Mucosa of rectum (tissue), 2 donors: ENCODE results near the gene USB1.
"Not testable (repeated sequence)": the region's sequence is repeated elsewhere in the genome, so short reads cannot be mapped to it uniquely, and the experiment has no call there.

ENCODE experiments used
- H3K27ac ChIP-seq, 2 donors: one replicate each; pipeline ENCODE4 v1.7.0; 2013; ENCODE audit warnings: inconsistent platforms in 2 of 2, low read depth in 2 of 2, low read length in 2 of 2
- H3K27me3 ChIP-seq, 2 donors: one replicate each; pipeline ENCODE4 v1.7.0; 2013; ENCODE audit warnings: low read length in 2 of 2; ENCODE audit not compliant: control insufficient read depth in 2 of 2, insufficient read depth in 2 of 2
- H3K36me3 ChIP-seq, 2 donors: one replicate each; pipeline ENCODE4 v1.7.0; 2013; ENCODE audit warnings: low read length in 2 of 2; ENCODE audit not compliant: control insufficient read depth in 2 of 2, insufficient read depth in 2 of 2
- H3K4me1 ChIP-seq, 2 donors: one replicate each; pipeline ENCODE4 v1.7.0; 2013; ENCODE audit warnings: low read length in 2 of 2, mild to moderate bottlenecking in 1 of 2; ENCODE audit not compliant: control insufficient read depth in 2 of 2, insufficient read depth in 2 of 2
- H3K4me3 ChIP-seq, 2 donors: one replicate each; pipeline ENCODE4 v1.7.0; 2013; ENCODE audit warnings: low read length in 2 of 2
- H3K9ac ChIP-seq, 2 donors: one replicate each; pipeline ENCODE4 v1.7.0; 2013; ENCODE audit warnings: low read length in 2 of 2, low read depth in 1 of 2, mild to moderate bottlenecking in 1 of 2
- H3K9me3 ChIP-seq, 2 donors: one replicate each; pipeline ENCODE4 v1.7.0; 2013; ENCODE audit warnings: low read length in 2 of 2; ENCODE audit not compliant: control insufficient read depth in 2 of 2
- donor health status: healthy.
- donor health status: Normal muscosa, but diverticular disease.

Gene USB1

GRCh38 chr16:57999366-57999970 lies 1.7 kb upstream of the USB1 start:
- H3K4me1 ChIP-seq = peaks cover 10 to 16% of the 10 kb centered on the region in 2 donors

GRCh38 chr16:57999971-58000705 lies 1.1 kb upstream of the USB1 start, which contains the start of gene ZNF319:
Gene ZNF319 (minus strand): TSS chr16:58000672. CDS start chr16:57998265, 2,407 bp downstream.
- H3K4me3 ChIP-seq = peak within 1 kb of the TSS; percentile 80 to 89
- no peaks in the 10 kb centered on the region for H3K9me3 ChIP-seq
- H3K4me1 ChIP-seq = peaks cover 10 to 16% of the 10 kb centered on the region in 2 donors
- H3K9ac ChIP-seq = peak within 1 kb of the TSS; percentile 81 to 83
- peaks cover 15 to 23% of the 10 kb centered on the region in 2 donors for H3K36me3 ChIP-seq
- peak within 1 kb of the TSS; percentile 67 to 92 for H3K27ac ChIP-seq
- H3K27me3 ChIP-seq = no peaks in the 10 kb centered on the region

More at GRCh38 chr16:57999366-57999970, 1.7 kb upstream of the USB1 start:
- Histone ChIP-seq H3K9me3 (no peaks in the 10 kb centered on the region), H3K27me3 (no peaks in the 10 kb centered on the region), H3K9ac (peak overlapping the region; percentile 68 to 69), H3K27ac (peak overlapping the region; percentile 23 to 72), H3K36me3 (peaks cover 12 to 23% of the 10 kb centered on the region in 2 donors), H3K4me3 (peak overlapping the region; percentile 59 to 75)

- H3K27ac ChIP-seq = no peak overlapping the region
- H3K4me3 ChIP-seq = peak overlapping the region; percentile 80 to 89
- peak overlapping the region in 1 of 2 donors; percentile 83 for H3K9ac ChIP-seq
- H3K9me3 ChIP-seq = no peaks in the 10 kb centered on the region
- peaks cover 10 to 16% of the 10 kb centered on the region in 2 donors for H3K4me1 ChIP-seq
- H3K27me3 ChIP-seq = no peaks in the 10 kb centered on the region
- H3K36me3 ChIP-seq = peaks cover 12 to 14% of the 10 kb centered on the region in 2 donors
Measured at GRCh38 chr16:58001781-58002415, 691 bp downstream of the USB1 start.

GRCh38 chr16:58002416-58002800 lies 1.2 kb downstream of the USB1 start:
- H3K9me3 ChIP-seq = no peaks in the 10 kb centered on the region

GRCh38 chr16:58002936-58003335 lies 1.7 kb downstream of the USB1 start:
- H3K36me3 ChIP-seq = peaks cover 1 to 4% of the 10 kb centered on the region in 2 donors
- H3K9ac ChIP-seq = no peak overlapping the region
- no peaks in the 10 kb centered on the region for H3K9me3 ChIP-seq

More at GRCh38 chr16:58002416-58002800, 1.2 kb downstream of the USB1 start:
- no peaks in the 10 kb centered on the region for H3K27me3 ChIP-seq
- no peak overlapping the region for H3K9ac ChIP-seq
- H3K4me1 ChIP-seq = peaks cover 10 to 16% of the 10 kb centered on the region in 2 donors
- peaks cover 7 to 9% of the 10 kb centered on the region in 2 donors for H3K36me3 ChIP-seq
- H3K4me3 ChIP-seq = no peak overlapping the region
- H3K27ac ChIP-seq = no peak overlapping the region

GRCh38 chr16:58004736-58005135 lies 3.5 kb downstream of the USB1 start:
- not testable (repeated sequence) for H3K27ac ChIP-seq, H3K36me3 ChIP-seq, H3K4me3 ChIP-seq, H3K27me3 ChIP-seq, H3K9ac ChIP-seq, H3K4me1 ChIP-seq, H3K9me3 ChIP-seq

More at GRCh38 chr16:58002936-58003335, 1.7 kb downstream of the USB1 start:
- Histone ChIP-seq H3K4me3 (no peak overlapping the region), H3K4me1 (peaks cover 7 to 16% of the 10 kb centered on the region in 2 donors), H3K27ac (no peak overlapping the region), H3K27me3 (no peaks in the 10 kb centered on the region)

GRCh38 chr16:58009856-58010416 lies 8.7 kb downstream of the USB1 start:
- Histone ChIP-seq H3K9ac (no peak overlapping the region), H3K27ac (no peak overlapping the region), H3K4me3 (no peak overlapping the region), H3K27me3 (no peaks in the 10 kb centered on the region), H3K36me3 (peaks cover 28 to 33% of the 10 kb centered on the region in 2 donors), H3K4me1 (no peaks in the 10 kb centered on the region), H3K9me3 (no peaks in the 10 kb centered on the region)

GRCh38 chr16:58010886-58011285 lies 9.7 kb downstream of the USB1 start:
- no peaks in the 10 kb centered on the region for H3K27me3 ChIP-seq
- no peak overlapping the region for H3K27ac ChIP-seq
- no peaks in the 10 kb centered on the region for H3K4me1 ChIP-seq
- no peak overlapping the region for H3K9ac ChIP-seq
- H3K4me3 ChIP-seq = no peak overlapping the region
- no peaks in the 10 kb centered on the region for H3K9me3 ChIP-seq
- peaks cover 28 to 33% of the 10 kb centered on the region in 2 donors for H3K36me3 ChIP-seq

- H3K27me3 ChIP-seq = no peaks in the 10 kb centered on the region
- no peak overlapping the region for H3K4me3 ChIP-seq
- peaks cover 28 to 33% of the 10 kb centered on the region in 2 donors for H3K36me3 ChIP-seq
- H3K27ac ChIP-seq = no peak overlapping the region
- no peak overlapping the region for H3K9ac ChIP-seq
- no peaks in the 10 kb centered on the region for H3K4me1 ChIP-seq
- H3K9me3 ChIP-seq = no peaks in the 10 kb centered on the region
Measured at GRCh38 chr16:58011652-58012051, 10.4 kb downstream of the USB1 start.
